ENCODE data around the gene GAGE2A.
"Not testable (repeated sequence)": the region's sequence is repeated elsewhere in the genome, so short reads cannot be mapped to it uniquely, and the experiment has no call there.

DNA sequence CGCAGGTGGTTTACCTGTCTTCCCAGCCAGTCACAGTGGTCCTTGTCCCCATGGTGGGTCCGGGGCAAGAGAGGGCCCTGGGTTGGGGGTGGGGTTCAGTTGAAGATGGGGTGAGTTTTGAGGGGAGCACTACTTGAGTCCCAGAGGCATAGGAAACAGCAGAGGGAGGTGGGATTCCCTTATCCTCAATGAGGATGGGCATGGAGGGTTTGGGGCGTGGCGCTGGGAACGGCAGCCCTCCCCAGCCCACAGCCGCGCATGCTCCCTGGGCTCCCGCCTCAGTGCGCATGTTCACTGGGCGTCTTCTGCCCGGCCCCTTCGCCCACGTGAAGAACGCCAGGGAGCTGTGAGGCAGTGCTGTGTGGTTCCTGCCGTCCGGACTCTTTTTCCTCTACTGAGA lies 38.3 kb upstream of the GAGE2A start, which contains the start of gene GAGE12E:
- not testable (repeated sequence) for TF ChIP-seq EZH2phosphoT487 (IDR thresholded peaks at IDR 0.05; ENCODE audit: low read depth)
- TF ChIP-seq, protein P1, sequence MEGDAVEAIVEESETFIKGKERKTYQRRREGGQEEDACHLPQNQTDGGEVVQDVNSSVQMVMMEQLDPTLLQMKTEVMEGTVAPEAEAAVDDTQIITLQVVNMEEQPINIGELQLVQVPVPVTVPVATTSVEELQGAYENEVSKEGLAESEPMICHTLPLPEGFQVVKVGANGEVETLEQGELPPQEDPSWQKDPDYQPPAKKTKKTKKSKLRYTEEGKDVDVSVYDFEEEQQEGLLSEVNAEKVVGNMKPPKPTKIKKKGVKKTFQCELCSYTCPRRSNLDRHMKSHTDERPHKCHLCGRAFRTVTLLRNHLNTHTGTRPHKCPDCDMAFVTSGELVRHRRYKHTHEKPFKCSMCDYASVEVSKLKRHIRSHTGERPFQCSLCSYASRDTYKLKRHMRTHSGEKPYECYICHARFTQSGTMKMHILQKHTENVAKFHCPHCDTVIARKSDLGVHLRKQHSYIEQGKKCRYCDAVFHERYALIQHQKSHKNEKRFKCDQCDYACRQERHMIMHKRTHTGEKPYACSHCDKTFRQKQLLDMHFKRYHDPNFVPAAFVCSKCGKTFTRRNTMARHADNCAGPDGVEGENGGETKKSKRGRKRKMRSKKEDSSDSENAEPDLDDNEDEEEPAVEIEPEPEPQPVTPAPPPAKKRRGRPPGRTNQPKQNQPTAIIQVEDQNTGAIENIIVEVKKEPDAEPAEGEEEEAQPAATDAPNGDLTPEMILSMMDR (IDR thresholded peaks at IDR 0.05; ENCODE audit: low read depth, low read length): not testable (repeated sequence)

All from OCI-LY3 (cell line).